ENCODE data around the gene PSMC1.

DNA sequence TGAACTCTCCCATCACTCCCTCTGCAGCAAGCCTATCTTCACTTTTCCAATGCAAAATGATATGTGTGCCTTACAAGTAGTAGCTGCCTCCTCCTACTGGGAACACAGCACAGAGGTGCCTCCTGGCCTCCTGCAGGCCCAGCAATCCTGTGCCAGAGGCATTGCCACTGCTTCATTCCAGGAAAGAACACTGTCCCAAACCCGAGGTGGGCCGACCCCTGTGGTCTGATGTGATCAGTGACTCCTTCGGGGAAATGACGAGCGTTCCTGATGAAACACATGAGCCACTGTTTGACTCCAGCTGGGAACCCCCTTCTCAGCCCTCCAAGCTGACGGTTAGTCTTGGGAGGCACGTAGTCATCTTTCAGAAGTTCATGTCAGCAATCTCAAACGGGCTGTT lies 19.5 kb downstream of the PSMC1 start:
- TF ChIP-seq, protein P1, sequence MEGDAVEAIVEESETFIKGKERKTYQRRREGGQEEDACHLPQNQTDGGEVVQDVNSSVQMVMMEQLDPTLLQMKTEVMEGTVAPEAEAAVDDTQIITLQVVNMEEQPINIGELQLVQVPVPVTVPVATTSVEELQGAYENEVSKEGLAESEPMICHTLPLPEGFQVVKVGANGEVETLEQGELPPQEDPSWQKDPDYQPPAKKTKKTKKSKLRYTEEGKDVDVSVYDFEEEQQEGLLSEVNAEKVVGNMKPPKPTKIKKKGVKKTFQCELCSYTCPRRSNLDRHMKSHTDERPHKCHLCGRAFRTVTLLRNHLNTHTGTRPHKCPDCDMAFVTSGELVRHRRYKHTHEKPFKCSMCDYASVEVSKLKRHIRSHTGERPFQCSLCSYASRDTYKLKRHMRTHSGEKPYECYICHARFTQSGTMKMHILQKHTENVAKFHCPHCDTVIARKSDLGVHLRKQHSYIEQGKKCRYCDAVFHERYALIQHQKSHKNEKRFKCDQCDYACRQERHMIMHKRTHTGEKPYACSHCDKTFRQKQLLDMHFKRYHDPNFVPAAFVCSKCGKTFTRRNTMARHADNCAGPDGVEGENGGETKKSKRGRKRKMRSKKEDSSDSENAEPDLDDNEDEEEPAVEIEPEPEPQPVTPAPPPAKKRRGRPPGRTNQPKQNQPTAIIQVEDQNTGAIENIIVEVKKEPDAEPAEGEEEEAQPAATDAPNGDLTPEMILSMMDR (IDR thresholded peaks at IDR 0.05; ENCODE audit: low read length) = no peak
- no peak for TF ChIP-seq EZH2 (IDR thresholded peaks at IDR 0.05; ENCODE audit: borderline replicate concordance, low read length)

Data from OCI-LY1 (cell line).